AG04449 (cell line): ENCODE data around the gene OCEL1.

Source experiments
- CTCF ChIA-PET: fragments of 350-600 bp; formaldehyde crosslinking; extraction: SDS; loops from one replicate; lab custom pipeline; 2021; ENCODE audit warnings: antibody characterized with exemption; lab: Yijun Ruan, JAX
- POLR2A ChIA-PET: fragments of 400-600, 350-600 bp; formaldehyde crosslinking; extraction: SDS; loops from one replicate; lab custom pipeline; 2020; ENCODE audit warnings: antibody characterized with exemption, inconsistent platforms; lab: Yijun Ruan, JAX
- DNase-seq: peaks from one replicate; pipeline ENCODE4 v3.0.0-alpha.2; 2010; ENCODE audit warnings: low read depth, low spot score
- H3K4me3 ChIP-seq: 2 replicates; pipeline ENCODE4 v1.5.1; 2011; ENCODE audit warnings: low read depth, mild to moderate bottlenecking, control low read depth, low read length
- CTCF ChIP-seq: IDR thresholded peaks from one replicate; pipeline ENCODE4 v1.5.1; 2011; ENCODE audit warnings: mild to moderate bottlenecking, moderate library complexity, low read length, control low read depth, inconsistent platforms; ENCODE audit not compliant: insufficient read depth; ENCODE audit errors: missing control alignments

Gene OCEL1

DNA sequence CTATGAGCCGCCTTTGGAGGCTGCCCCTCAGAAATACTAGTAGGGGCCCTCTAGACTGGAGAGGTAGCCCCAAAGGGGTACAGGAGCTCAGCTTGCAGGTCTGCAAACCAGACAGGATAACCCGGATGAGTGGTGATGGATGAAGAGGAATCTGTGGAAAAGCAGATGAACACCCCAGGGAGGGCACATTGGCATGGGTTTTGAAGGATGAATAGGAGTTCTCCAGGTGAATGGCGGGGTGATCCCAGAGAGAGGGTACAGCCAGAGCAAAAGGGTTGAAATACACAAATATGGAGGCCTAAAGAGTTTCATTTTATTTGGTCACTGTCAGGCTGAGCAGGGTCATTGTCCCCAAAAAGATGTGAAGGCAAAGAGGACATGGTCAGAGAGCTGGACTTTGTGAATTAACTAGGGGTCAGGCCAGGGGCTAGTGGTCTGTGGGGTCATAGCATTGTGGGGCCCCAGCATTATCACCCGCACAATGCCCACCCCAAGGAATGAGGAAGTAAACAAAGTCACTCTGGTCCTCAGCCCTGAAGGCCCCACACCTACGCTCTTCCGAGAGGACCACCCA is 14.9 kb downstream of the OCEL1 start:
- ChIA-PET POLR2A (no interaction called here), CTCF (interaction anchor here (1.0 kb wide), 1 partner anchor 13 kb away, joined by 4 read pairs; no protein-coding TSS in a partner anchor)
- TF ChIP-seq CTCF, result no peak
- no peak for DNase-seq
- H3K4me3 ChIP-seq, result no peak overlapping the region

GRCh38 chr19:17242431-17243208 is 16.6 kb downstream of the OCEL1 start:
- ChIA-PET POLR2A (interaction anchor here (0.7 to 2.7 kb wide), 2 partner anchors 16 to 159 kb away, joined by 3 to 11 read pairs; partner anchors contain the start of gene OCEL1), CTCF (interaction anchor here (0.8 to 2.6 kb wide), 4 partner anchors 8 to 176 kb away, joined by 3 to 12 read pairs (median 5); no protein-coding TSS in a partner anchor)
- no peak for DNase-seq
- peak overlapping the region; percentile 82 for H3K4me3 ChIP-seq
- TF ChIP-seq CTCF, result no peak

DNA sequence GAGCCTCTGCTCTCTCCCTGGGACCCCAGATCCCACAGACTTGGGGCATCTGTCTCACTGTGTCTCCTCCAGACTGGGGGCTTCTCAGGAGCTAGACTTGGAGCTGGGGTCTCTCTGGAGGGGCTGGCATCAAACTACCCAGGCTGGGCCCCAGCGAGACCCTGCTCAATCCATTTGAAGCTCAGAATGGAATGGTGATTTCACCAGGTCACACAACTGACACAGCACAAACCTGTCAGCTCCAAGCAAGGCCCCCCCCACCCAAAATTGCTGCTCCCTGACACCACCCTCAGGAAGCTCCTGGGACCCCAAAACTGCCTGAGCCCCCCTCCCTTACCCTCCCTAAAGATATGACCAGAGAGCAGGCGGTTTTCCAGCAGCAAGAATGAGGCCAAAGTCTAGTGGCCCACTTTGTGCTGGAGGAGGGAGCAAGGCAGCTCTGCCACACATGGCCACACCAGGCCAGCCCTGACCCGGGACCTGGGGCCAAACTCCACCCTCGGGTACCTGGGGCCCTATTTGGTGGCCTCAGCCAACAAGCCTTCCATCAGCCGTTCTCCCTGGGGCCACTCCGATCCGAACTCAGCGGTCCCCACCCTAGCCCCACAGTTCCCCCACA is 17.3 kb downstream of the OCEL1 start:
- no peak for TF ChIP-seq CTCF
- peak overlapping the region; percentile 82 for H3K4me3 ChIP-seq
- ChIA-PET POLR2A (interaction anchor here (2.7 kb wide), 1 partner anchor 17 kb away, joined by 11 read pairs; the partner anchor contains the start of gene OCEL1), CTCF (interaction anchor here (0.8 to 2.6 kb wide), 4 partner anchors 8 to 176 kb away, joined by 3 to 12 read pairs (median 6); no protein-coding TSS in a partner anchor)
- no peak for DNase-seq

GRCh38 chr19:17243830-17244617 is 18.0 kb downstream of the OCEL1 start:
- POLR2A ChIA-PET, result interaction anchor here (2.7 kb wide), 1 partner anchor 17 kb away, joined by 11 read pairs; the partner anchor contains the start of gene OCEL1
- DNase-seq, result no peak
- CTCF ChIA-PET, result interaction anchor here (1.5 to 2.6 kb wide), 2 partner anchors 9 to 17 kb away, joined by 4 to 12 read pairs; no protein-coding TSS in a partner anchor
- TF ChIP-seq CTCF, result no peak
- peak overlapping the region; percentile 82 for H3K4me3 ChIP-seq

DNA sequence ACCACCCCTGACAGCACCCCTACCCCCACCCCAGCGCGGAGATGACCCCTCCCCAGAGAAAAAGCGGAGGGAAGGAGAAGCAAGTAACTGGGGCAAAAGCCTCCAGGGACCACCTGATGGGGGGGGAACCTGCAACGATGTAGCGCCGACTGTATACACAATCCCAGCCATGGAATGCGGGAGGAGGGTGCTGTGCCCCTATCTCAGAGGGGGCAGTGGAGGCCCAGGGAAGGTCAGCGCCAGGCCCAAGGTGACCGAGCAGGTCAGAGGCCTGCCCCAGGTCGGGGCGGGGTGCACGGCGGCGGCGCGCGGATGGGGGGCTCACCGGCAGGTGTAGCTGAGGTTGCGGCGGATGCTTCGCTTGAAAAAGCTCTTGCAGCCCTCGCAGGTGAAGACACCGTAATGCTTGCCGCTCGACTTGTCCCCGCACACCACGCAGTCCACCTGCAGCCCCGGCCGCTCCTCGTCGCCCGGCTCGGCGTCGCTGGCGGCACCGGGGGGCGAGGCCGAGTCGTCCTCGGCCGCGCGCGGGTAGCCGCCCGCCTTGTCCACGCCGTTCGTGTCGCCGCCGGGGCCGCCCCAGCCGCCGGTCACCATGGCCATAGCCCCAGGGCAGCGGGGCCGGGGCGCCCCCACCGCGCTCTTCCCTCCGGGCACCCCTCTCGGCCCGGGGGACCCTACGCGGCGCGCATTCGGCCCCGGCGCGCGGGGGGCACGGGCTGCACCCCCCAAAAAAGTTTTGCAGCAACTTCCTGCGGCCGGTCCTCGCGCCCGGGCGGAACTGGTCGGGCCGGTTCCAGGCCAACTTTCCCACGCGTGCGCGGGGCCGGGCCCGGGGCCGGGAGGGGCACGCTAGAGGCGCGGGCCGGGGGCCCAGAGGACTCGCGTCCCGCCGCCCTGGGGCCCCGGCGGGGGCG is 18.9 kb downstream of the OCEL1 start:
- H3K4me3 ChIP-seq, result peak overlapping the region; percentile 82
- POLR2A ChIA-PET, result interaction anchor here (2.7 kb wide), 1 partner anchor 18 kb away, joined by 11 read pairs; the partner anchor contains the start of gene OCEL1
- DNase-seq, result no peak
- no peak for TF ChIP-seq CTCF
- CTCF ChIA-PET, result interaction anchor here (1.5 to 2.6 kb wide), 2 partner anchors 10 to 16 kb away, joined by 4 to 12 read pairs; no protein-coding TSS in a partner anchor
